ENCODE measurements around the gene COL3A1. TPM values are rescaled to one million over a fixed set of nuclear protein-coding genes. Genes with fewer than 3 reads are reported as not detected.

The COL3A1 gene
- total and polyA plus RNA-seq, 2 experiments from 2014 or later = 6,699 to 8,329 TPM

GRCh38 chr2:188940171-188940570 lies 34.0 kb upstream of the COL3A1 start:
- Histone ChIP-seq H3K4me3 (no peak overlapping the region), H3K4me2 (no peak overlapping the region), H4K20me1 (ENCODE audit: insufficient read depth, poor library complexity, severe bottlenecking) (no peaks in the 10 kb centered on the region), H3K27me3 (no peaks in the 10 kb centered on the region), H2AFZ (peak overlapping the region; percentile 27), H3K27ac (peak overlapping the region; percentile 7), H3K9me2 (replicated peaks; ENCODE audit: insufficient read depth) (no peaks in the 10 kb centered on the region), H3K4me1 (ENCODE audit: insufficient read depth) (no peaks in the 10 kb centered on the region), H3K9me3 (ENCODE audit: low read depth) (no peaks in the 10 kb centered on the region), H3K79me2 (no peaks in the 10 kb centered on the region), H3K36me3 (replicated peaks; ENCODE audit: insufficient read depth, low read depth) (no peaks in the 10 kb centered on the region)
- DNase-seq (ENCODE audit: low spot score) = no peak
- 77% methylated on average over 4 of the region's 4 CpGs for WGBS (ENCODE audit: low lambda C conversion rate, missing lambda C conversion rate)
- TF ChIP-seq EZH2phosphoT487 (IDR thresholded peaks at IDR 0.05; ENCODE audit: low read depth, severe bottlenecking, unreplicated experiment) (no peak), EZH2 (IDR thresholded peaks at IDR 0.05; ENCODE audit: borderline replicate concordance) (no peak)
- TF ChIP-seq, protein P1, sequence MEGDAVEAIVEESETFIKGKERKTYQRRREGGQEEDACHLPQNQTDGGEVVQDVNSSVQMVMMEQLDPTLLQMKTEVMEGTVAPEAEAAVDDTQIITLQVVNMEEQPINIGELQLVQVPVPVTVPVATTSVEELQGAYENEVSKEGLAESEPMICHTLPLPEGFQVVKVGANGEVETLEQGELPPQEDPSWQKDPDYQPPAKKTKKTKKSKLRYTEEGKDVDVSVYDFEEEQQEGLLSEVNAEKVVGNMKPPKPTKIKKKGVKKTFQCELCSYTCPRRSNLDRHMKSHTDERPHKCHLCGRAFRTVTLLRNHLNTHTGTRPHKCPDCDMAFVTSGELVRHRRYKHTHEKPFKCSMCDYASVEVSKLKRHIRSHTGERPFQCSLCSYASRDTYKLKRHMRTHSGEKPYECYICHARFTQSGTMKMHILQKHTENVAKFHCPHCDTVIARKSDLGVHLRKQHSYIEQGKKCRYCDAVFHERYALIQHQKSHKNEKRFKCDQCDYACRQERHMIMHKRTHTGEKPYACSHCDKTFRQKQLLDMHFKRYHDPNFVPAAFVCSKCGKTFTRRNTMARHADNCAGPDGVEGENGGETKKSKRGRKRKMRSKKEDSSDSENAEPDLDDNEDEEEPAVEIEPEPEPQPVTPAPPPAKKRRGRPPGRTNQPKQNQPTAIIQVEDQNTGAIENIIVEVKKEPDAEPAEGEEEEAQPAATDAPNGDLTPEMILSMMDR (IDR thresholded peaks at IDR 0.05; ENCODE audit: poor library complexity) = no peak

GRCh38 chr2:188944442-188944841 lies 29.7 kb upstream of the COL3A1 start:
- no peak for DNase-seq (ENCODE audit: low spot score)
- no peaks in the 10 kb centered on the region for H3K36me3 ChIP-seq (replicated peaks; ENCODE audit: insufficient read depth, low read depth)
- H2AFZ ChIP-seq = no peak overlapping the region
- H3K9me2 ChIP-seq (replicated peaks; ENCODE audit: insufficient read depth) = no peaks in the 10 kb centered on the region
- H3K4me3 ChIP-seq = no peak overlapping the region
- H3K27ac ChIP-seq = no peak overlapping the region
- no peak overlapping the region for H3K4me2 ChIP-seq
- no peaks in the 10 kb centered on the region for H3K4me1 ChIP-seq (ENCODE audit: insufficient read depth)
- no peaks in the 10 kb centered on the region for H3K79me2 ChIP-seq
- no peaks in the 10 kb centered on the region for H3K9me3 ChIP-seq (ENCODE audit: low read depth)
- 90% methylated on average over 20 of the region's 21 CpGs for WGBS (ENCODE audit: low lambda C conversion rate, missing lambda C conversion rate)
- no peaks in the 10 kb centered on the region for H4K20me1 ChIP-seq (ENCODE audit: insufficient read depth, poor library complexity, severe bottlenecking)
- TF ChIP-seq, protein P1 (IDR thresholded peaks at IDR 0.05; ENCODE audit: poor library complexity) = no peak
- TF ChIP-seq EZH2 (IDR thresholded peaks at IDR 0.05; ENCODE audit: borderline replicate concordance) = no peak
- no peak for TF ChIP-seq EZH2phosphoT487 (IDR thresholded peaks at IDR 0.05; ENCODE audit: low read depth, severe bottlenecking, unreplicated experiment)
- no peaks in the 10 kb centered on the region for H3K27me3 ChIP-seq

DNA sequence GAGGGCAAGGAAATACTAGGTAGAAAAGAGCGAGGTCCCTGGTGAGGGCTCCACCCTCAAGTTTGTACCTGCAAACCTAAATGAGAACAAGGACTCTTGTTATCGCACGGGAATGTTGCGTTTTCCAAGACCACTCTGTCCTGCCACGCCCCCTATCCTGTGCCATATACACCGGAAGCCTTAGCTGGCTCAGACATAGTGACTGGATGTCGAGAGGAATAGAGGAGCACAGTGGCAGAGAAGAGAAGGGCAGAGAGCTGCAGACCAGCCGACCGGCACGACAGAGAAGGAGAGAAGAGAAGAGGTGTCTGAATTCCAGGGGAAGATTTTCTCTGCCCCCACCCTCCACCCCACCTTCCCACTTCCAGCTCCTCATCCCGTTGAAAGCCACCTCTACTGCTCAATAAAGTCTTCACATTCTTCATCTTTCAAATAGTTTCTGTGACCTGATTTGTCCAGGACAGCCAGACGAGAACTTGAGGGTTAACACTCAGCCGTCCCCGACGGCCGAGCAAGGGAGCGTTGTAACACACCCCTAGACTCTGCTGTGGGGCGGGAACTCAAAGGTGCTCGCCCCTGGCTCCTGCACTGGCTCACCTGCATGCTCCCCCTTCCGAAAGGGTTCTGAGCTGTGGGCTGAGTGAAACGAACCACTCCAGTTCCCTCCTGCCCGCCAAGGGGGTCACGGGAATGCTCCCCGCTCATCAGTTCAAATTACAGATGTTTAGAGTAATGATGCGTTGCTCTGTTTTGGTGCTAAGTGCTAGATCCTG lies 24.9 kb upstream of the COL3A1 start:
- H3K27me3 ChIP-seq = no peaks in the 10 kb centered on the region
- no peak overlapping the region for H3K27ac ChIP-seq
- no peaks in the 10 kb centered on the region for H4K20me1 ChIP-seq (ENCODE audit: insufficient read depth, poor library complexity, severe bottlenecking)
- H3K9me3 ChIP-seq (ENCODE audit: low read depth) = no peaks in the 10 kb centered on the region
- no peak overlapping the region for H2AFZ ChIP-seq
- H3K36me3 ChIP-seq (replicated peaks; ENCODE audit: insufficient read depth, low read depth) = no peaks in the 10 kb centered on the region
- no peak for DNase-seq (ENCODE audit: low spot score)
- H3K79me2 ChIP-seq = no peaks in the 10 kb centered on the region
- TF ChIP-seq EZH2phosphoT487 (IDR thresholded peaks at IDR 0.05; ENCODE audit: low read depth, severe bottlenecking, unreplicated experiment) = no peak
- TF ChIP-seq, protein P1 (IDR thresholded peaks at IDR 0.05; ENCODE audit: poor library complexity) = no peak
- no peak for TF ChIP-seq EZH2 (IDR thresholded peaks at IDR 0.05; ENCODE audit: borderline replicate concordance)
- WGBS (ENCODE audit: low lambda C conversion rate, missing lambda C conversion rate) = 94% methylated on average over 25 of the region's 25 CpGs
- no peaks in the 10 kb centered on the region for H3K4me1 ChIP-seq (ENCODE audit: insufficient read depth)
- no peak overlapping the region for H3K4me2 ChIP-seq
- H3K9me2 ChIP-seq (replicated peaks; ENCODE audit: insufficient read depth) = no peaks in the 10 kb centered on the region
- no peak overlapping the region for H3K4me3 ChIP-seq

Measured in hepatocyte (in vitro differentiated cells).